ENCODE results near the gene HRH1.
"Not testable (repeated sequence)": the region's sequence is repeated elsewhere in the genome, so short reads cannot be mapped to it uniquely, and the experiment has no call there.

The HRH1 gene

GRCh38 chr3:11204697-11205348 is 50.5 kb downstream of the HRH1 start:
- DNase-seq (ENCODE audit: low read depth in 3 of 3): no peak

GRCh38 chr3:11205881-11206280 is 51.6 kb downstream of the HRH1 start:
- not testable (repeated sequence) for DNase-seq (ENCODE audit: low read depth in 3 of 3)

GRCh38 chr3:11206316-11206715 is 52.0 kb downstream of the HRH1 start:
- DNase-seq (ENCODE audit: low read depth in 3 of 3): no peak

- DNase-seq (ENCODE audit: low read depth in 3 of 3): no peak
These were observed 52.7 kb downstream of the HRH1 start for GRCh38 chr3:11206953-11207352.

GRCh38 chr3:11211531-11212298 is 57.4 kb downstream of the HRH1 start:
- DNase-seq (ENCODE audit: low read depth in 3 of 3): no peak

GRCh38 chr3:11212299-11212608 is 58.0 kb downstream of the HRH1 start:
- DNase-seq (ENCODE audit: low read depth in 3 of 3): no peak

- DNase-seq (ENCODE audit: low read depth in 3 of 3): no peak
These were observed 58.5 kb downstream of the HRH1 start for GRCh38 chr3:11212784-11213183.

- DNase-seq (ENCODE audit: low read depth in 3 of 3): no peak
These were observed 59.6 kb downstream of the HRH1 start for GRCh38 chr3:11213810-11214450.

- no peak for DNase-seq (ENCODE audit: low read depth in 3 of 3)
These were observed 60.2 kb downstream of the HRH1 start for GRCh38 chr3:11214451-11214978.

GRCh38 chr3:11217370-11217769 is 63.1 kb downstream of the HRH1 start:
- DNase-seq (ENCODE audit: low read depth in 3 of 3): not testable (repeated sequence)

- DNase-seq (ENCODE audit: low read depth in 3 of 3): no peak
These were observed 65.9 kb downstream of the HRH1 start for GRCh38 chr3:11220230-11220629.

- no peak for DNase-seq (ENCODE audit: low read depth in 3 of 3)
These were observed 67.6 kb downstream of the HRH1 start for GRCh38 chr3:11221818-11222415.

- no peak for DNase-seq (ENCODE audit: low read depth in 3 of 3)
These were observed 69.7 kb downstream of the HRH1 start for GRCh38 chr3:11224010-11224409.

- no peak for DNase-seq (ENCODE audit: low read depth in 3 of 3)
These were observed 70.6 kb downstream of the HRH1 start for GRCh38 chr3:11224870-11225229.

GRCh38 chr3:11226042-11226370 is 71.7 kb downstream of the HRH1 start:
- DNase-seq (ENCODE audit: low read depth in 3 of 3): no peak

GRCh38 chr3:11228041-11228440 is 73.7 kb downstream of the HRH1 start:
- DNase-seq (ENCODE audit: low read depth in 3 of 3): no peak

GRCh38 chr3:11230125-11230524 is 75.8 kb downstream of the HRH1 start:
- DNase-seq (ENCODE audit: low read depth in 3 of 3): no peak

- DNase-seq (ENCODE audit: low read depth in 3 of 3): no peak
These were observed 76.5 kb downstream of the HRH1 start for GRCh38 chr3:11230832-11231231.

GRCh38 chr3:11235385-11235784 is 81.1 kb downstream of the HRH1 start:
- DNase-seq (ENCODE audit: low read depth in 3 of 3): no peak

- DNase-seq (ENCODE audit: low read depth in 3 of 3): peak; percentile 53 to 71 (median 57)
These were observed 82.5 kb downstream of the HRH1 start for GRCh38 chr3:11236588-11237461.

GRCh38 chr3:11238060-11238459 is 83.8 kb downstream of the HRH1 start:
- no peak for DNase-seq (ENCODE audit: low read depth in 3 of 3)

- no peak for DNase-seq (ENCODE audit: low read depth in 3 of 3)
These were observed 84.6 kb downstream of the HRH1 start for GRCh38 chr3:11238880-11239279.

Data from stimulated activated CD4-positive, alpha-beta T cell treated with anti-CD3 and anti-CD28 coated beads, TNF-alpha, amount 100 ng/mL, for 4 hours (primary cell).